H9 (cell line): ENCODE data around the gene TUBB4B. TPM values are rescaled to one million over a fixed set of nuclear protein-coding genes. Genes with fewer than 3 reads are reported as not detected.

Source experiments
- DNase-seq: peaks from one replicate; pipeline ENCODE4 v3.0.0-alpha.2; 2017
- H2AFZ ChIP-seq: one replicate; pipeline ENCODE4 v1.6.1; 2013; ENCODE audit warnings: mild to moderate bottlenecking, low read length, control low read depth, moderate library complexity
- H2AK5ac ChIP-seq: 2 replicates; pipeline ENCODE4 v1.6.1; 2013; ENCODE audit warnings: low read length, control low read depth, mixed read lengths; ENCODE audit not compliant: insufficient read length
- H2BK120ac ChIP-seq: one replicate; pipeline ENCODE4 v1.6.1; 2013; ENCODE audit warnings: low read depth, mild to moderate bottlenecking, low read length, control low read depth, inconsistent platforms; ENCODE audit not compliant: poor library complexity, severe bottlenecking
- H2BK12ac ChIP-seq: 2 replicates; pipeline ENCODE4 v1.6.1; 2013; ENCODE audit warnings: low read length, control low read depth, mixed read lengths, low read depth; ENCODE audit not compliant: insufficient read length
- H2BK15ac ChIP-seq: 2 replicates; pipeline ENCODE4 v1.6.1; 2013; ENCODE audit warnings: low read depth, low read length, control low read depth
- H2BK20ac ChIP-seq: one replicate; pipeline ENCODE4 v1.6.1; 2013; ENCODE audit warnings: low read depth, mild to moderate bottlenecking, low read length, control low read depth, inconsistent platforms; ENCODE audit not compliant: poor library complexity, severe bottlenecking
- H2BK5ac ChIP-seq: 2 replicates; pipeline ENCODE4 v1.6.1; 2013; ENCODE audit warnings: low read length, control low read depth, mixed read lengths; ENCODE audit not compliant: insufficient read length
- H3K14ac ChIP-seq: 2 replicates; pipeline ENCODE4 v1.6.1; 2013; ENCODE audit warnings: low read length, control low read depth; ENCODE audit not compliant: insufficient read depth
- H3K18ac ChIP-seq: 2 replicates; pipeline ENCODE4 v1.6.1; 2013; ENCODE audit warnings: low read depth, mild to moderate bottlenecking, mixed read lengths, low read length, control low read depth; ENCODE audit not compliant: insufficient read length
- H3K23ac ChIP-seq: 2 replicates; pipeline ENCODE4 v1.6.1; 2013; ENCODE audit warnings: low read length, control low read depth, mixed read lengths, low read depth; ENCODE audit not compliant: insufficient read length
- H3K23me2 ChIP-seq: 2 replicates; pipeline ENCODE4 v1.6.1; 2013; ENCODE audit warnings: low read depth, mild to moderate bottlenecking, mixed read lengths, low read length, control low read depth; ENCODE audit not compliant: insufficient read length, poor library complexity, severe bottlenecking
- H3K27ac ChIP-seq: 2 replicates; pipeline ENCODE4 v1.5.1; 2013; ENCODE audit warnings: low read length, control low read depth, mixed read lengths, low read depth; ENCODE audit not compliant: insufficient read length
- H3K27me3 ChIP-seq: 2 replicates; pipeline ENCODE4 v1.6.1; 2013; ENCODE audit warnings: low read length, control low read depth, inconsistent platforms; ENCODE audit not compliant: insufficient read depth
- H3K4ac ChIP-seq: 2 replicates; pipeline ENCODE4 v1.6.1; 2013; ENCODE audit warnings: low read depth, mild to moderate bottlenecking, control low read depth, inconsistent platforms, low read length, moderate library complexity
- H3K4me1 ChIP-seq: 2 replicates; pipeline ENCODE4 v1.6.1; 2013; ENCODE audit warnings: low read length, control low read depth, inconsistent platforms; ENCODE audit not compliant: insufficient read depth
- H3K4me2 ChIP-seq: 2 replicates; pipeline ENCODE4 v1.6.1; 2013; ENCODE audit warnings: low read length, control low read depth, mixed read lengths; ENCODE audit not compliant: insufficient read length, insufficient read depth
- H3K56ac ChIP-seq: 2 replicates; pipeline ENCODE4 v1.6.1; 2013; ENCODE audit warnings: low read depth, mild to moderate bottlenecking, mixed read lengths, low read length, control low read depth; ENCODE audit not compliant: insufficient read length
- H3K79me1 ChIP-seq: 2 replicates; pipeline ENCODE4 v1.6.1; 2013; ENCODE audit warnings: low read depth, mild to moderate bottlenecking, moderate library complexity, low read length, control low read depth, inconsistent platforms; ENCODE audit not compliant: insufficient read depth, poor library complexity, severe bottlenecking
- H3K79me2 ChIP-seq: 2 replicates; pipeline ENCODE4 v1.6.1; 2013; ENCODE audit warnings: low read length, control low read depth, inconsistent platforms; ENCODE audit not compliant: insufficient read depth
- H3K9ac ChIP-seq: 2 replicates; pipeline ENCODE4 v1.6.1; 2013; ENCODE audit warnings: low read length, control low read depth, mixed read lengths; ENCODE audit not compliant: insufficient read length; ENCODE audit errors: extremely low read depth
- H3K9me3 ChIP-seq: one replicate; pipeline ENCODE4 v1.6.1; 2013; ENCODE audit warnings: low read depth, low read length, inconsistent platforms; ENCODE audit not compliant: control insufficient read depth
- H3T11ph ChIP-seq: one replicate; pipeline ENCODE4 v1.6.1; 2013; ENCODE audit warnings: mild to moderate bottlenecking, low read length, control low read depth, inconsistent platforms
- H4K20me1 ChIP-seq: one replicate; pipeline ENCODE4 v1.6.1; 2013; ENCODE audit not compliant: control insufficient read depth, insufficient read length, insufficient read depth
- H4K5ac ChIP-seq: 2 replicates; pipeline ENCODE4 v1.6.1; 2013; ENCODE audit warnings: low read depth, mild to moderate bottlenecking, mixed read lengths, low read length, control low read depth; ENCODE audit not compliant: insufficient read length
- H4K8ac ChIP-seq: replicated peaks from 2 replicates; pipeline ENCODE4 v1.6.1; 2013; ENCODE audit warnings: low read length, control low read depth, mixed read lengths, low read depth; ENCODE audit not compliant: insufficient read length
- H4K91ac ChIP-seq: 2 replicates; pipeline ENCODE4 v1.6.1; 2013; ENCODE audit warnings: low read depth, mild to moderate bottlenecking, moderate library complexity, mixed read lengths, low read length, control low read depth; ENCODE audit not compliant: insufficient read length
- H3K27ac Mint-ChIP-seq, 3 experiments: 2 replicates in 2 of 3; 3 replicates in 1 of 3; pipeline ENCODE4 v1.8.0; 2020 to 2021; ENCODE audit warnings: mixed read lengths in 3 of 3, mild to moderate bottlenecking in 1 of 3, moderate library complexity in 1 of 3
- H3K27me3 Mint-ChIP-seq: 2 replicates; pipeline ENCODE4 v1.8.0; 2021; ENCODE audit warnings: low read depth, mild to moderate bottlenecking, moderate library complexity, mixed read lengths
- H3K36me3 Mint-ChIP-seq, 3 experiments: 2 replicates in 2 of 3; 3 replicates in 1 of 3; pipeline ENCODE4 v1.8.0; 2020 to 2021; ENCODE audit warnings: low read depth in 3 of 3, mixed read lengths in 3 of 3; ENCODE audit not compliant: insufficient read depth in 1 of 3
- H3K4me1 Mint-ChIP-seq, 2 experiments: 2 replicates each; pipeline ENCODE4 v1.8.0; 2020; ENCODE audit warnings: mixed read lengths in 2 of 2
- H3K4me3 Mint-ChIP-seq, 2 experiments: 2 replicates in 1 of 2; 3 replicates in 1 of 2; pipeline ENCODE4 v1.8.0; 2020 to 2021; ENCODE audit warnings: mild to moderate bottlenecking in 2 of 2, mixed read lengths in 2 of 2, moderate library complexity in 1 of 2
- H3K9me3 Mint-ChIP-seq, 2 experiments: 2 replicates in 1 of 2; 3 replicates in 1 of 2; pipeline ENCODE4 v1.8.0; 2020; ENCODE audit warnings: mild to moderate bottlenecking in 2 of 2, mixed read lengths in 2 of 2, moderate library complexity in 1 of 2
- WGBS: extraction: QIAGEN DNeasy Blood & Tissue Kit; methylation state at CpG from one replicate; pipeline ENCODE4 v1.1.7; 2013; ENCODE audit warnings: missing lambda C conversion rate, low lambda C conversion rate, mixed read lengths; ENCODE audit not compliant: insufficient read length; ENCODE audit errors: extremely low coverage; 5-methylcytosine and 5-hydroxymethylcytosine counted together
- total RNA-seq: library from RNA; stranded (reverse); gene quantifications from 2 replicates; pipeline ENCODE4 v1.2.1, GENCODE V29; 2021
- TF ChIP-seq, protein P1 (sequence below): fragments of 200-600 bp; sonication (generic); conservative IDR thresholded peaks from 3 replicates; pipeline ENCODE4 v1.8.0; 2021; ENCODE audit warnings: antibody characterized with exemption, mild to moderate bottlenecking

Gene TUBB4B
- total RNA-seq, 1 experiment from 2014 or later: 378 TPM

DNA sequence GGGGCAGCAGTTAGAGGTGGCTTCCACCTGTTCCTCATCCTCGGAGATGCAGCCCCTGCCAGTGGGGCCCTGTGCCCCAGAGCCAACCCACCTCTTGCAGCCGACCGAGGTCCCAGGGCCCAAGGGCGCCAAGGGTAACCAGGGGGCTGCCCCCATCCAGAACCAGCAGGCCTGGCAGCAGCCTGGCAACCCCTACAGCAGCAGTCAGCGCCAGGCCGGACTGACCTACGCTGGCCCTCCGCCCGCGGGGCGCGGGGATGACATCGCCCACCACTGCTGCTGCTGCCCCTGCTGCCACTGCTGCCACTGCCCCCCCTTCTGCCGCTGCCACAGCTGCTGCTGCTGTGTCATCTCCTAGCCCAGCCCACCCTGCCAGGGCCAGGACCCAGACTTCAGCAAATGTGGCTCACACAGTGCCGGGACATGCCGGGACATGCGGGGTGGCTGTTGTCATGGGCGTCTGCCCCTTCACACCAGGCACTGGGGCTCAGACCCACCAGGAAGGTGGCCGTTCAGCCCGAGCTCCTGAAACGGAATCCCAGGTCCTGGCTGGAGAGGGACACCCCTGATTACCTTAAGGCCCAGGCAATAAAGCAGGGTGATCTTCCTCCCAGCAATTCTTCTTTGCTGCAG lies 15.3 kb upstream of the TUBB4B start:
- Histone ChIP-seq H3K9ac (no peak overlapping the region), H3K14ac (no peak overlapping the region)
- no CpG with 5 or more reads among the region's 21 CpGs for WGBS

More for the DNA sequence above, 15.3 kb upstream of the TUBB4B start:
- Mint-ChIP-seq H3K4me3 (no peak overlapping the region), H3K27ac (no peak overlapping the region), H3K4me1 (peaks cover 2 to 5% of the 10 kb centered on the region in 2 experiments), H3K9me3 (no peaks in the 10 kb centered on the region), H3K36me3 (no peaks in the 10 kb centered on the region), H3K27me3 (no peaks in the 10 kb centered on the region; the same call in 1 of the 2 replicates)
- Histone ChIP-seq H2BK12ac (no peak overlapping the region), H3T11ph (no peak overlapping the region), H3K23me2 (peaks cover 18% of the 10 kb centered on the region), H3K27ac (no peak overlapping the region), H4K91ac (no peak overlapping the region), H2AK5ac (no peak overlapping the region), H3K56ac (no peak overlapping the region), H4K5ac (no peak overlapping the region), H2BK15ac (no peak overlapping the region), H3K27me3 (no peaks in the 10 kb centered on the region), H2BK120ac (no peak overlapping the region), H4K8ac (no peak overlapping the region), H2AFZ (no peak overlapping the region), H3K4ac (no peak overlapping the region), H4K20me1 (no peaks in the 10 kb centered on the region), H3K4me1 (no peaks in the 10 kb centered on the region), H3K79me2 (no peaks in the 10 kb centered on the region), H2BK5ac (no peak overlapping the region), H3K18ac (no peak overlapping the region), H3K79me1 (no peaks in the 10 kb centered on the region), H2BK20ac (no peak overlapping the region), H3K23ac (no peak overlapping the region), H3K4me2 (no peak overlapping the region), H3K9me3 (no peaks in the 10 kb centered on the region)
- DNase-seq: no peak
- TF ChIP-seq, protein P1, sequence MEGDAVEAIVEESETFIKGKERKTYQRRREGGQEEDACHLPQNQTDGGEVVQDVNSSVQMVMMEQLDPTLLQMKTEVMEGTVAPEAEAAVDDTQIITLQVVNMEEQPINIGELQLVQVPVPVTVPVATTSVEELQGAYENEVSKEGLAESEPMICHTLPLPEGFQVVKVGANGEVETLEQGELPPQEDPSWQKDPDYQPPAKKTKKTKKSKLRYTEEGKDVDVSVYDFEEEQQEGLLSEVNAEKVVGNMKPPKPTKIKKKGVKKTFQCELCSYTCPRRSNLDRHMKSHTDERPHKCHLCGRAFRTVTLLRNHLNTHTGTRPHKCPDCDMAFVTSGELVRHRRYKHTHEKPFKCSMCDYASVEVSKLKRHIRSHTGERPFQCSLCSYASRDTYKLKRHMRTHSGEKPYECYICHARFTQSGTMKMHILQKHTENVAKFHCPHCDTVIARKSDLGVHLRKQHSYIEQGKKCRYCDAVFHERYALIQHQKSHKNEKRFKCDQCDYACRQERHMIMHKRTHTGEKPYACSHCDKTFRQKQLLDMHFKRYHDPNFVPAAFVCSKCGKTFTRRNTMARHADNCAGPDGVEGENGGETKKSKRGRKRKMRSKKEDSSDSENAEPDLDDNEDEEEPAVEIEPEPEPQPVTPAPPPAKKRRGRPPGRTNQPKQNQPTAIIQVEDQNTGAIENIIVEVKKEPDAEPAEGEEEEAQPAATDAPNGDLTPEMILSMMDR: no peak
